ENCODE measurements around the gene TNFRSF18.
A peak's percentile ranks its signal among the peaks of the same experiment; 100 is the strongest.

TNFRSF18 gene

DNA sequence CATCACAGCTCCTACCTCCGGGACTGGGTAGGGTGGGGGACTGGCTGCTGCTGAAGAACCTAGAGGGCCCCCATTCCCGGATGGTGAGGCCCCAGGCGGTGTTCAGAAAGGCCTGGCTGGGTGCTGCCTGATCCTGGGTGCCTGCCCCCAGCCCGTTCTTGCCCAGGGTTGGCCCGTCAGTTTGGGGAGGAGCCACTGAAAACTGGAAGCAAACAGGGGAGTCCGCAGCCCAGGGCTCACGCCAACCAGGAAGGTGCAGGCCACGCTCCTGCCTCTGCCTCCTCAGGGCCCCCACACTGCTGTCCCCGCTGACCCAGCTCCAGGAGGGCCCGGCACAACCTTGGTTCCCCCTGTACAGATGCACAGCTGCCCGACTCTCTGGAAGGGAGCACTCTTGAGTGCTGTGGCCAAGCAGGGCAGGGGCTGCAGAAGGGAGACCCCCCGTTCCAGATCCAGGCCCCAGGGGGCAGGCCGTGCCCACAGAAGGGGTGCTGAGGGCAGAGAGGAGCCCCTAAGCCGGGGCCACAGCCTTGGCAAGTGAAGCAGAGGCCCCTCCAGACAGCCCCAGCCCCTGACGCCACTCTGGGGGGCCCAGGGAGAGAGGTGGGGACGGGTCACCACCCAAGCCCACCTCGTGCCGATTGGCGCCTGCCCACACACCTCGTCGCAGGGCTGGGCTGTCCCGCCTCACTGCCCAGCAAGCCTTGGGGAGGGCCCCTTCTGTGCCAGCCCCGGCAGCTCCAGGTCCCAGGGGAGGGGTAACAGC lies 34.6 kb upstream of the TNFRSF18 start:
- no peak for DNase-seq (ENCODE audit: low spot score)

DNA sequence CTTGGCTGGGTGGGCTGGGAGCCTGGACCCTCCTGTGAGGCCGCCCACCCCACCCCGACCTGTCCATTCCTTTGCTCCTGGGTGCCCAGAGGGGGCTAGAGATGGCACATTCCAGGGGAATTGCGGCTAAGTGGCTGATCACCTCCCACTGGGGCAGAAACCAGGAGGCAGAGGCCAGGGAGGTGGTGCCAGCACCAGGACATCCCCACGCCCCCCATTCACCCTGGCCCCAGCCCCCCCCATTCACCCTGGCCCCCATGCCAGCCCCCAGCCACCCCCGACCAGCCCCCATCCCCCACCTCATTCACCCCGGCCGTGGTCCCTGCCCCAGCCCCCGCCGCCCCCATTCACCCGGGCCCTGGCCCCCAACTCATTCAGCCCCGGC lies 33.9 kb upstream of the TNFRSF18 start:
- no peak for DNase-seq (ENCODE audit: low spot score)

- DNase-seq (ENCODE audit: low spot score), result no peak
Measured at GRCh38 chr1:1239614-1240347, 33.4 kb upstream of the TNFRSF18 start.

- DNase-seq (ENCODE audit: low spot score), result no peak
Measured at GRCh38 chr1:1239227-1239613, 32.8 kb upstream of the TNFRSF18 start.

DNA sequence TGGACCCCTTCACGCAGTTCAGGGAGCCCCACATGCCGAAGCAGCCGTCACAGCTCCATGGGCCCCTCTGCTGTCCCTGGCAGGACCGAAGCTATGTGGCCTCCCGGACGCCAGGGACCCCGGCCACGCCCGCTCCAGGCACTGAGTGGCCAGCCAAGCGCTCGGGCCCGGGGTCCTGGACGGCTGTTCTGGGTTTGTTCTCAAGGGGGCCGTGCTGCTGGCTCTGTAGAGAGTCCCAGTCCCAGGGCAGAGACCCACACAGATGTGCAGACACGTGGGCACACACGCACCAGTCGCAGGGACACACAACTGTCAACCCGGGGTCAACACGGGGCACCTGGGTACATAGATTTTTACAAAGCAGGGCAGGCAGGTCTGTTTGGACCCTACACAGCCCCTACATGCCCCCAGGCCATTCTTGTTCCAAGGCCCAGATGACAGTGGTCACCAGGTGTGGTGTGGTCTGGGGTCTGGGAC lies 32.3 kb upstream of the TNFRSF18 start:
- DNase-seq (ENCODE audit: low spot score), result no peak

- no peak for DNase-seq (ENCODE audit: low spot score)
Measured at GRCh38 chr1:1237874-1238701, 31.7 kb upstream of the TNFRSF18 start.

DNA sequence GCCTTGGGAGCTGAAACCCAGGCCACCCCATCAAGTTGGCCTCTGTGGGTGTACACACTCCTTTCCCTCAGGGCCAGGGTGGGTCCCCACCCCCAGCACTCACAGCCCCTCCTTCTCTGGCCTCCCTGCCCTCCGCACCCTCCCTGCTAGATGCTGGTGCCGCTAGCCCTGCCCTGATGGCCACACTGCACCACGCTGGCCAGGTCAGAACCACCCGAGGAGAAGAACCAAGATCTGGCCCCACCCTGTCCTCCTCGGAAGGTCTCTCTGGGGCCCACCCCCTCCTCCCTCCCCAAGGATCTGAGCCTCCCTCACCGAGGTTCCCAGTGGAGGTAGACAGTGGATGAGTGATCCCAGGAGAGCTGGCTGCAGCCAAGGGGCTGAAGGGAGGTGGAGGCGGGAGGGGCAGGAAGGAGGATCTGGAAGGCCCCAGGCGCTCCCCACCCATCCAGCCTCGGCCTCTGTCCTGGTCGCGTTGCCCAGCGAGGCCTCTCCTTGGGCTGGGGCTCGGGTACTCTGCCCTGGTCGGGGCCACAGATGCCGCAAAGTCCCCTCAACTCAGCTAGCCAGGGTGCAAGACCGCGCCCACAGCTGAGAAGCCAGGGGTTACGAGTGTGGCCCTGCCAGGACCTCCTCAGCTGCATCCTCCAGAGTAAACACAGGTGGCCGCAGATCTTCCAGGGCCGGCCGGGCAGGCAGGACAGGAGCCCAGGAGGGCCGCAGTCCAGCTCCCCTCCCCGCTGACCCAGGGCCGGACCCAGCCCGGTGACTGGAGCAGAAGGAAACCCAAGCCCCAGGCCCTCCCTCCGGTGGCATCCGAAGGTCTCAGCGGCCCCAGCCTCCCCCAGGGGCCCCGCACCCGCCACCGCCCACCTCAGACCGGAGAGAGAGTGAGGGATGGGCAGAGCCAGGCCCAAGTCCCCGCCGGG lies 30.8 kb upstream of the TNFRSF18 start:
- no peak for DNase-seq (ENCODE audit: low spot score)

GRCh38 chr1:1236176-1236763 lies 29.9 kb upstream of the TNFRSF18 start:
- no peak for DNase-seq (ENCODE audit: low spot score)

DNA sequence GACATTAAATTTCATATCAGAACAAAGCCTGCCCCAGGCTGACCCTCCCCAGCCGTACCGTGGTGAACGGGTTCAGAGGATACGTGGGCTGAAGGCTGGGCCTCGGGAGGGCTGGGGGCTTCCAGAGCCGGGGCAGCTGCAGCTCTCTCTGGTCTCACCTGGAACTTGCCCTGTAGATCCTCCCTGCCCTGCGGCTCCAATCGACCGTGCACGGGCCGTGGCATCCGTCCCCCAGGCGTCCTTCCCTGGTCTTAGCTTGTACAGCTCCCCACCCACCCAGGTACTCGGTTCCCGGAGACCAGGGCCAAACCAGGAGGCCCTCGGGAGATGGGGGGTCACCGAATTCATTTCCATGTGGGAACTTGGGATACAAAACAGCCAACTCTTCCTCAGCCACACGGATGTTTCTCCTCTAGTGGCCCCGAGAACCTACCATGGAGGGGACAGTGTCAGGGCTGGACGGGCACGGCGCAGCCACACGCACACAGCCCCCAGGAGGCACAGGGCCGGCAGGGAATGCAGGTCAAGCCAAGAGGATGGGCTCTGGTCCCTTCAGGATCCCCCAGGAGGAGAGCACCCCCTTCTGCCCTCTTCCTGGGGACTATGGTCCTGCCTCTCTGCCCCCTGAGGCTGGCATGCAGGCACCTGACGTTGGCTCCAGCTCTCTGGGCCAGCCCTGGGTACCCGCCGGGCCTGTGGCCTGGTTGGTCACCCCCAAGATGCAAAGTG lies 28.8 kb upstream of the TNFRSF18 start:
- no peak for DNase-seq (ENCODE audit: low spot score)

GRCh38 chr1:1234180-1234808 lies 27.9 kb upstream of the TNFRSF18 start:
- no peak for DNase-seq (ENCODE audit: low spot score)

DNA sequence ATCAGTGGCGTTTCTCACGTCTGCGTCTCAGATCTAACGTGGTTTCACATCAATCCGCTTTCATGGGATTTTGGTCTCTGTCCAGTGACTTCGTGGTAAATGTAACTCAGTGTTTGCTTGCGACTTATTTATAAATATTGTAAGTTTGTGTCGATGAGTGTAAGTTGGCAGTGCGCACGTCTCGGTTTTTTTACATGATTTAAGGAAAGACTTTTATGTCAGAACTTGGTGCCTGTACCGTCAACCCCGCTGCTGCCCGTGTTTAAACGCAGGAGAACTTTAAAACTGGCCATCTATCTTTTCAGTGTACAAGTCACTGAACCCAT lies 27.1 kb upstream of the TNFRSF18 start:
- no peak for DNase-seq (ENCODE audit: low spot score)

GRCh38 chr1:1232796-1233566 lies 26.6 kb upstream of the TNFRSF18 start:
- no peak for DNase-seq (ENCODE audit: low spot score)

GRCh38 chr1:1232208-1232795 lies 25.9 kb upstream of the TNFRSF18 start, which contains the start of gene B3GALT6:
Gene B3GALT6 (plus strand): TSS chr1:1232237. CDS start chr1:1232279, 42 bp downstream.
- DNase-seq (ENCODE audit: low spot score), result no peak

- DNase-seq (ENCODE audit: low spot score), result peak; percentile 95
Measured at GRCh38 chr1:1231400-1232207, 25.2 kb upstream of the TNFRSF18 start, which contains the start of gene SDF4. Gene SDF4 (minus strand): TSS chr1:1232001. CDS start chr1:1228772, 3,229 bp downstream.

DNA sequence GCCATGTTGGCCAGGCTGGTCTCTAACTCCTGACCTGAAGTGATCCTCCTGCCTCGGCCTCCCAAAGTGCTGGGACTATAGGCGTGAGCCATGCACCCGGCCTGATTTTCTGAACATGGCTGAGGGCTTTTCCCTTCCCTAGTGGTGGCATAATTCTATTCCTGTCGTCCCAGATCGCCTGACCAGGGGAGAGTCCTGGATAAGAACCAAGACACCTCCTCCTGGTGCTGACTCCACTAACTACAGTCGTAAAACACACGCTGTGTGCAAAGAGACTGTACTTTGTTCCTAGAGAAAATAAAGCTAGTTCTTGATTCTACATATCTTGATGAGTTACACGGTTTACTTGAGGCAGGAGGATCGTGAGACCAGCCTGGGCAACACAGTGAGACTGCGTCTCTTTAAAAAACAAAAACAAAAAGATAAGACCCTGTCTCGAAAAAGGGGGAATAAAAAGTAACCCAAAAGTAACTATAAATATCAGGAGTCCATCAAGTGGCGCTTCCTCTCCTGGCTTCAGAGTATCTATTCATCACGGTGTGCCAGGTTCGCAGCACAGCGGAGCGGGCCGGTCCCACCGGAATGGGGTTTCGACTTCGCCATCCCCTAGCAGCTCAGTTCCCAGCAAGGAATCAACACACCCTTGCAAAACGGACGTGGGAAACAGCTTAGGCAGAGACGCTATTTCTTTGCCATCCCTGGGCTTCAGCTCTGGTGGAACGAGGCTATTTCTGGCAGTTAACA lies 24.4 kb upstream of the TNFRSF18 start:
- DNase-seq (ENCODE audit: low spot score), result peak; percentile 58

- no peak for DNase-seq (ENCODE audit: low spot score)
Measured at GRCh38 chr1:1229770-1230169, 23.4 kb upstream of the TNFRSF18 start.

Data from kidney capillary endothelial cell (primary cell).